Erythroblast (primary cell): ENCODE data around the gene CTNNA1.
"Not testable (repeated sequence)": the region's sequence is repeated elsewhere in the genome, so short reads cannot be mapped to it uniquely, and the experiment has no call there.

Experiments used
- GATA1 ChIP-seq: IDR thresholded peaks from 2 replicates; pipeline ENCODE4 v1.6.1; 2011; ENCODE audit warnings: low read depth, mild to moderate bottlenecking, control low read depth, low read length, moderate library complexity
- POLR2A ChIP-seq: IDR thresholded peaks from 2 replicates; pipeline ENCODE4 v1.6.1; 2011; ENCODE audit warnings: mild to moderate bottlenecking, low read length

- not testable (repeated sequence) for TF ChIP-seq POLR2A, GATA1
These were observed 81.6 kb downstream of the CTNNA1 start for GRCh38 chr5:138834853-138835252.
